Measurements from ENCODE around the gene RHOU. TPM values are rescaled to one million over a fixed set of nuclear protein-coding genes. Genes with fewer than 3 reads are reported as not detected.
"Not testable (repeated sequence)": the region's sequence is repeated elsewhere in the genome, so short reads cannot be mapped to it uniquely, and the experiment has no call there.

RHOU gene
- total RNA-seq: 10 to 100 TPM; 30.7 to 45.1 (median 39.3) TPM
- long read RNA-seq, donor 1, full-length matches to known transcripts: 83 of 101 reads
- long read RNA-seq, donor 1, partial matches to known transcripts: 10 of 101 reads
- long read RNA-seq, donor 1, other reads (novel, unspliced or antisense): 8 of 101 reads
- long read RNA-seq, donor 2, partial matches to known transcripts: 0 of 7 reads
- long read RNA-seq, donor 2, other reads (novel, unspliced or antisense): 7 of 7 reads

GRCh38 chr1:228734881-228735801 lies at the start of gene RHOU:
Gene RHOU, plus strand, starts transcription at chr1:228735479. Its CDS starts 264 bp downstream, at chr1:228735743.
- Histone ChIP-seq H3K9me3 (no peaks in the 10 kb centered on the region), H3K4me3 (peak within 1 kb of the TSS; percentile 62), H3K36me3 (ENCODE audit: low read depth) (no peaks in the 10 kb centered on the region), H3K4me1 (ENCODE audit: low read depth) (peaks cover 12% of the 10 kb centered on the region)
- DNase-seq: peak; percentile 74 to 89 (median 81)
- TF ChIP-seq CTCF (IDR thresholded peaks at IDR 0.05): peak; percentile 93
- peak; percentile 93 for ATAC-seq
- intact Hi-C loops (cut with DNase I, micrococcal nuclease): loop anchor here (2.0 to 10.0 kb wide), 3 partner anchors 250 to 492 kb away; no protein-coding TSS in a partner anchor

DNA sequence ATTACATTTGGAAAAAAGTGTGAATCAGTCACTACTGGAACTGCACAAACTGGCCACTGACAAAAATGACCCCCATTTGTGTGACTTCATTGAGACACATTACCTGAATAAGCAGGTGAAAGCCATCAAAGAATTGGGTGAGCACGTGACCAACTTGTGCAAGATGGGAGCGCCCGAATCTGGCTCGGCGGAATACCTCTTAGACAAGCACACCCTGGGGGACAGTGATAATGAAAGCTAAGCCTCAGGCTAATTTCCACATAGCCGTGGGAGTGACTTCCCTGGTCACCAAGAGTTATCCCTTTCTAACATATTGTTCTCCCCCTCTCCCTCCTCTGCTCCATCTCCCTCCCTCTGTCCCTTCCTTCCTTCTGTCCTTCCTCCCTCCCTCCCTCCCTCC lies 47.7 kb upstream of the RHOU start:
- Histone ChIP-seq H3K36me3 (ENCODE audit: low read depth) (no peaks in the 10 kb centered on the region), H3K4me3 (no peak overlapping the region), H3K9me3 (no peaks in the 10 kb centered on the region), H3K4me1 (ENCODE audit: low read depth) (no peaks in the 10 kb centered on the region)
- intact Hi-C loops (cut with DNase I, micrococcal nuclease): no loop called here
- TF ChIP-seq CTCF (IDR thresholded peaks at IDR 0.05): no peak
- no peak for ATAC-seq
- DNase-seq: no peak

GRCh38 chr1:228689255-228689654 lies 46.0 kb upstream of the RHOU start:
- Histone ChIP-seq H3K4me1 (ENCODE audit: low read depth) (no peaks in the 10 kb centered on the region), H3K4me3 (no peak overlapping the region), H3K36me3 (ENCODE audit: low read depth) (no peaks in the 10 kb centered on the region), H3K9me3 (no peaks in the 10 kb centered on the region)
- DNase-seq: no peak
- no peak for TF ChIP-seq CTCF (IDR thresholded peaks at IDR 0.05)
- intact Hi-C loops (cut with DNase I, micrococcal nuclease): no loop called here
- no peak for ATAC-seq

DNA sequence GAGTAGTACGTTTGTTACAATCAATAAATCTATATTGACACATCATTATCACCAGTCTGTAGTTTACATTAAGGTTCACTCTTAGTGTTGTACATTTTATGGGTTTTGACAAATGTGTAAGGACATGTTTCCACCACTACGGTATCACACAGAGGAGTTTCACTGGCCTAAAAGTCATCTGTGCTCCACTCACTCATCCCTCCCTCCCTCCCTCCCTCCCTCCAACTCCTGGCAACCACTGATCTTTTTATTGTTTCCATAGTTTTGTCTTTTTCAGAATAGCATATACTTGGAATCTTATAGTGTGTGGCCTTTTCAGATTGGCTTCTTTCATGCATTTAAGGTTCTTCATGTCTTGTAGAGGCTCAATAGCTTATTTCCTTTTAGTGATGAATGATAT lies 44.1 kb upstream of the RHOU start:
- intact Hi-C loops (cut with DNase I, micrococcal nuclease): no loop called here
- no peaks in the 10 kb centered on the region for H3K36me3 ChIP-seq (ENCODE audit: low read depth)
- no peak for DNase-seq
- ATAC-seq: peak; percentile 48
- H3K4me1 ChIP-seq (ENCODE audit: low read depth): no peaks in the 10 kb centered on the region
- no peak overlapping the region for H3K4me3 ChIP-seq
- no peak for TF ChIP-seq CTCF (IDR thresholded peaks at IDR 0.05)
- no peaks in the 10 kb centered on the region for H3K9me3 ChIP-seq

GRCh38 chr1:228691926-228692325 lies 43.4 kb upstream of the RHOU start:
- Histone ChIP-seq H3K36me3 (ENCODE audit: low read depth) (no peaks in the 10 kb centered on the region), H3K4me3 (no peak overlapping the region), H3K4me1 (ENCODE audit: low read depth) (no peaks in the 10 kb centered on the region), H3K9me3 (no peaks in the 10 kb centered on the region)
- ATAC-seq (peak; percentile 50), DNase-seq (peak in 1 of 3 donors; percentile 80)
- TF ChIP-seq CTCF (IDR thresholded peaks at IDR 0.05): no peak
- intact Hi-C loops (cut with DNase I, micrococcal nuclease): no loop called here

GRCh38 chr1:228694447-228694846 lies 40.8 kb upstream of the RHOU start:
- H3K36me3 ChIP-seq (ENCODE audit: low read depth); H3K9me3 ChIP-seq; DNase-seq; intact Hi-C loops (cut with DNase I, micrococcal nuclease); H3K4me3 ChIP-seq; H3K4me1 ChIP-seq (ENCODE audit: low read depth); ATAC-seq: not testable (repeated sequence)
